Neural cell (in vitro differentiated cells): ENCODE data around the gene TRAPPC3. TPM values are rescaled to one million over a fixed set of nuclear protein-coding genes. Genes with fewer than 3 reads are reported as not detected.

ENCODE experiments used
- H2AFZ ChIP-seq: fragments of 200-600, 300-800 bp; sonication (generic), shearing (Covaris generic); 2 replicates; pipeline ENCODE4 v1.6.0; 2014; ENCODE audit warnings: low read depth, mild to moderate bottlenecking, antibody characterized with exemption, low read length, moderate library complexity
- H3F3A ChIP-seq: fragments of 200-600 bp; shearing (Covaris generic); 2 replicates; pipeline ENCODE4 v1.6.1; 2016; ENCODE audit warnings: mild to moderate bottlenecking, moderate library complexity, mixed read lengths, antibody characterized with exemption, low read length; ENCODE audit not compliant: insufficient read depth, poor library complexity, severe bottlenecking
- H3K27ac ChIP-seq: fragments of 200-600, 300-800 bp; sonication (generic), shearing (Covaris generic); 2 replicates; pipeline ENCODE4 v1.5.1; 2014; ENCODE audit warnings: mild to moderate bottlenecking, low read length, moderate library complexity
- H3K27me3 ChIP-seq: fragments of 300-800, 200-600 bp; sonication (generic), shearing (Covaris generic); 2 replicates; pipeline ENCODE4 v1.6.0; 2014; ENCODE audit warnings: mild to moderate bottlenecking, low read depth, low read length, moderate library complexity; ENCODE audit not compliant: insufficient read depth
- H3K36me3 ChIP-seq: fragments of 300-800, 200-600 bp; sonication (generic), shearing (Covaris generic); 2 replicates; pipeline ENCODE4 v1.5.1; 2014; ENCODE audit warnings: mild to moderate bottlenecking, antibody characterized with exemption, low read length, moderate library complexity; ENCODE audit not compliant: insufficient read depth
- H3K4me2 ChIP-seq: fragments of 300-800, 200-600 bp; sonication (generic), shearing (Covaris generic); 2 replicates; pipeline ENCODE4 v1.6.0; 2014; ENCODE audit warnings: mild to moderate bottlenecking, low read length
- H3K4me3 ChIP-seq: fragments of 300-800, 200-600 bp; sonication (generic), shearing (Covaris generic); 2 replicates; pipeline ENCODE4 v1.5.1; 2014; ENCODE audit warnings: mild to moderate bottlenecking, low read length, moderate library complexity
- H3K79me2 ChIP-seq: fragments of 200-600 bp; shearing (Covaris generic); replicated peaks from 2 replicates; pipeline ENCODE4 v1.6.0; 2014; ENCODE audit warnings: mild to moderate bottlenecking, low read length, moderate library complexity; ENCODE audit not compliant: insufficient read depth
- H3K9ac ChIP-seq: fragments of 300-800, 200-600 bp; sonication (generic), shearing (Covaris generic); 2 replicates; pipeline ENCODE4 v1.6.1; 2016; ENCODE audit warnings: mild to moderate bottlenecking, low read length, mixed read lengths
- H3K9me2 ChIP-seq: fragments of 200-600 bp; shearing (Covaris generic); 2 replicates; pipeline ENCODE4 v1.6.1; 2016; ENCODE audit warnings: mild to moderate bottlenecking, low read length, mixed read lengths; ENCODE audit not compliant: insufficient read depth
- H3K9me3 ChIP-seq: fragments of 200-600, 300-800 bp; sonication (generic), shearing (Covaris generic); 2 replicates; pipeline ENCODE4 v1.6.1; 2016; ENCODE audit warnings: mild to moderate bottlenecking, mixed run types, low read length, moderate library complexity, mixed read lengths
- H4K20me1 ChIP-seq: fragments of 200-600 bp; shearing (Covaris generic); 2 replicates; pipeline ENCODE4 v1.6.1; 2016; ENCODE audit warnings: mild to moderate bottlenecking, mixed run types; ENCODE audit not compliant: insufficient read depth
- EP300 ChIP-seq: fragments of 450-650 bp; conservative IDR thresholded peaks from 2 replicates; pipeline ENCODE4 v1.6.1; 2014; ENCODE audit warnings: antibody characterized with exemption, mild to moderate bottlenecking, moderate library complexity; ENCODE audit not compliant: poor library complexity, severe bottlenecking
- MXI1 ChIP-seq: fragments of 450-650 bp; conservative IDR thresholded peaks from 2 replicates; pipeline ENCODE4 v1.6.1; 2014; ENCODE audit warnings: antibody characterized with exemption, mild to moderate bottlenecking; ENCODE audit not compliant: poor library complexity, severe bottlenecking
- SMC3 ChIP-seq: fragments of 450-650 bp; conservative IDR thresholded peaks from 2 replicates; pipeline ENCODE4 v1.6.1; 2014; ENCODE audit warnings: antibody characterized with exemption, mild to moderate bottlenecking, moderate library complexity; ENCODE audit not compliant: poor library complexity
- polyA plus RNA-seq: library from polyadenylated mRNA; depleted of rRNA; stranded (reverse); fragments of >200 nt; gene quantifications from 2 replicates; pipeline ENCODE4 v1.2.3, GENCODE V29; 2014
- small RNA-seq, 3 experiments: library from RNA; depleted of rRNA; stranded (forward); fragments of <200 nt; gene quantifications; one replicate each; pipeline ENCODE3, GENCODE V24; 2012
- TF ChIP-seq, protein P1 (sequence below): IDR thresholded peaks from 2 replicates; pipeline ENCODE4 v1.6.1; 2012; ENCODE audit warnings: borderline replicate concordance

TRAPPC3 gene
- polyA plus RNA-seq, 1 donor from 2014 or later = 278 TPM

DNA sequence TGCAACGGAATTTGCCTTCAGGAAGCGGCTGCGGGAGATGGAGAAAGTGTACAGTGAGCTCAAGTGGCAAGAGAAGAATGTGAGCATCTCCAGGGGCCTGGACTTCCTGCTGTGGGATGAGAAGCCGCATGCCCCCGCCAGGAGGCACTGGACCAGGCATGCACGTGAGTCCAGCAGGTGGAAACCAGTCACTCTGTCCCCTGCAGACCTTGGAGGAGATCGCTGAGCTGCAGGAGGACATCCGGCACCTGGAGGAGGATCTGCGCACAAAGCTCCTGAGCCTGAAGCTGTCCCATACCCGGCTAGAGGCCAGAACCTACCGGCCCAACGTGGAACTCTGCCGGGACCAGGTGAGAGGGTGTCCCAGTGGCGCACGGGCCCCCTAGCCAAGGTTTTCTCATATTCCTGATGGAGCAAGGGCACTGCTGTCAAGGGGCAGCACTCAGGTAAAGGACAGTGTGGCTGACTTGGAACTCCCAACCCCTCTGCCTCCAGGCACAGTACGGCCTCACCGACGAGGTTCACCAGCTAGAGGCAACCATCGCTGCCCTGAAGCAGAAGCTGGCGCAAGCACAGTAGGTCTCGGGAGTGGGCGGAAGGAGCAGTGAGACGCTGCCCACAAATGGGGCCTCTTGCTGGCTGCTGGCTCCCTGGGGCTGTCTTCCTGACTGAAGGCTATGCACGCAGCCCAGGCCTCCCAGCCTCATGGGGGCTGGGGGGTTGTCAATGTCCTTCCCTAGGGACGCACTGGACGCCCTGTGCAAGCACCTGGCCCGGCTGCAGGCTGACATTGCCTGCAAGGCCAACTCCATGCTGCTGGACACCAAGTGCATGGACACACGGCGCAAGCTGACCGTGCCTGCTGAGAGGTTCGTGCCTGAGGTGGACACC lies 61.8 kb downstream of the TRAPPC3 start:
- H2AFZ ChIP-seq = no peak overlapping the region
- no peaks in the 10 kb centered on the region for H3K27me3 ChIP-seq
- H3K9me3 ChIP-seq = no peaks in the 10 kb centered on the region
- H3K9ac ChIP-seq = no peak overlapping the region
- no peaks in the 10 kb centered on the region for H3F3A ChIP-seq
- H3K4me2 ChIP-seq = no peak overlapping the region
- H3K27ac ChIP-seq = no peak overlapping the region
- H3K9me2 ChIP-seq = no peaks in the 10 kb centered on the region
- H3K79me2 ChIP-seq = peaks cover 16% of the 10 kb centered on the region
- no peak overlapping the region for H3K4me3 ChIP-seq
- TF ChIP-seq MXI1 (no peak), EP300 (no peak), SMC3 (no peak)
- TF ChIP-seq, protein P1, sequence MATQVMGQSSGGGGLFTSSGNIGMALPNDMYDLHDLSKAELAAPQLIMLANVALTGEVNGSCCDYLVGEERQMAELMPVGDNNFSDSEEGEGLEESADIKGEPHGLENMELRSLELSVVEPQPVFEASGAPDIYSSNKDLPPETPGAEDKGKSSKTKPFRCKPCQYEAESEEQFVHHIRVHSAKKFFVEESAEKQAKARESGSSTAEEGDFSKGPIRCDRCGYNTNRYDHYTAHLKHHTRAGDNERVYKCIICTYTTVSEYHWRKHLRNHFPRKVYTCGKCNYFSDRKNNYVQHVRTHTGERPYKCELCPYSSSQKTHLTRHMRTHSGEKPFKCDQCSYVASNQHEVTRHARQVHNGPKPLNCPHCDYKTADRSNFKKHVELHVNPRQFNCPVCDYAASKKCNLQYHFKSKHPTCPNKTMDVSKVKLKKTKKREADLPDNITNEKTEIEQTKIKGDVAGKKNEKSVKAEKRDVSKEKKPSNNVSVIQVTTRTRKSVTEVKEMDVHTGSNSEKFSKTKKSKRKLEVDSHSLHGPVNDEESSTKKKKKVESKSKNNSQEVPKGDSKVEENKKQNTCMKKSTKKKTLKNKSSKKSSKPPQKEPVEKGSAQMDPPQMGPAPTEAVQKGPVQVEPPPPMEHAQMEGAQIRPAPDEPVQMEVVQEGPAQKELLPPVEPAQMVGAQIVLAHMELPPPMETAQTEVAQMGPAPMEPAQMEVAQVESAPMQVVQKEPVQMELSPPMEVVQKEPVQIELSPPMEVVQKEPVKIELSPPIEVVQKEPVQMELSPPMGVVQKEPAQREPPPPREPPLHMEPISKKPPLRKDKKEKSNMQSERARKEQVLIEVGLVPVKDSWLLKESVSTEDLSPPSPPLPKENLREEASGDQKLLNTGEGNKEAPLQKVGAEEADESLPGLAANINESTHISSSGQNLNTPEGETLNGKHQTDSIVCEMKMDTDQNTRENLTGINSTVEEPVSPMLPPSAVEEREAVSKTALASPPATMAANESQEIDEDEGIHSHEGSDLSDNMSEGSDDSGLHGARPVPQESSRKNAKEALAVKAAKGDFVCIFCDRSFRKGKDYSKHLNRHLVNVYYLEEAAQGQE = no peak
- no peaks in the 10 kb centered on the region for H3K36me3 ChIP-seq
- no peaks in the 10 kb centered on the region for H4K20me1 ChIP-seq

Small RNA genes lying within 50 kb of the gene (small RNA-seq; reads per million reads assigned to genes)
- 0 reads per million in 3 experiments for gene RN7SL131P

Other genes starting within 250 kb of the TRAPPC3 start
- 9.4 and 10.2 TPM in 2 replicates for gene AGO3, start 218.4 kb downstream of the TRAPPC3 start, polyA plus RNA-seq
- 32.1 and 34.7 TPM in 2 replicates for gene TEKT2, start 65.4 kb downstream of the TRAPPC3 start, polyA plus RNA-seq
- 66.7 and 71.5 TPM in 2 replicates for gene ADPRS, start 60.6 kb downstream of the TRAPPC3 start, polyA plus RNA-seq
- 0.98 TPM in 1 of 2 replicates, not detected in the other for gene COL8A2, start 24.3 kb downstream of the TRAPPC3 start, polyA plus RNA-seq
- gene MAP7D1, start 6.7 kb upstream of the TRAPPC3 start, polyA plus RNA-seq = 142 and 156 TPM in 2 replicates
- 54.4 and 55.8 TPM in 2 replicates for gene THRAP3, start 75.0 kb upstream of the TRAPPC3 start, polyA plus RNA-seq
- 2.6 and 2.8 TPM in 2 replicates for gene SH3D21, start 156.9 kb upstream of the TRAPPC3 start, polyA plus RNA-seq
- 0.25 and 2.1 TPM in 2 replicates for gene EVA1B, start 174.2 kb upstream of the TRAPPC3 start, polyA plus RNA-seq
- gene STK40, start 236.4 kb upstream of the TRAPPC3 start, polyA plus RNA-seq = 8.4 and 10.5 TPM in 2 replicates
- gene LSM10, start 248.4 kb upstream of the TRAPPC3 start, polyA plus RNA-seq = 1.3 and 3.2 TPM in 2 replicates